Measurements from ENCODE around the gene SORCS2. TPM values are rescaled to one million over a fixed set of nuclear protein-coding genes. Genes with fewer than 3 reads are reported as not detected.
A peak's percentile ranks its signal among the peaks of the same experiment; 100 is the strongest.

The SORCS2 gene
- total and polyA plus RNA-seq, 12 donors = 0.25 to 5.4 (median 2.2) TPM

- TF ChIP-seq CTCF (IDR thresholded peaks at IDR 0.05) = no peak
Measured at GRCh38 chr4:7739918-7740865, 547.9 kb downstream of the SORCS2 start.

GRCh38 chr4:7740866-7741525 is 548.7 kb downstream of the SORCS2 start:
- H3K4me3 ChIP-seq = no peak overlapping the region
- WGBS, 2 donors = 95 to 97% methylated on average over 19 of the region's 19 CpGs
- no peak for ATAC-seq
- H3K27ac ChIP-seq = no peak overlapping the region
- no peak for DNase-seq
- H3K36me3 ChIP-seq = no peaks in the 10 kb centered on the region
- H3K27me3 ChIP-seq = no peaks in the 10 kb centered on the region
- peaks cover 0 to 5% (median 0%) of the 10 kb centered on the region in 9 donors for H3K4me1 ChIP-seq
- H3K9me3 ChIP-seq = peaks cover 0 to 7% (median 0%) of the 10 kb centered on the region in 11 donors
- TF ChIP-seq CTCF (IDR thresholded peaks at IDR 0.05) = no peak
- intact Hi-C loops (cut with DNase I) = no loop called here

More at GRCh38 chr4:7739918-7740865, 547.9 kb downstream of the SORCS2 start:
- Histone ChIP-seq H3K27ac (no peak overlapping the region), H3K4me1 (peaks cover 0 to 5% (median 0%) of the 10 kb centered on the region in 9 donors), H3K36me3 (no peaks in the 10 kb centered on the region), H3K27me3 (peaks cover 0 to 5% (median 0%) of the 10 kb centered on the region in 7 donors), H3K4me3 (no peak overlapping the region), H3K9me3 (peaks cover 0 to 7% (median 0%) of the 10 kb centered on the region in 11 donors)
- WGBS, 2 donors = 90 to 92% methylated on average over 45 of the region's 45 CpGs
- intact Hi-C loops (cut with DNase I) = no loop called here
- ATAC-seq = peak in 1 of 8 donors; percentile 5
- DNase-seq = no peak

DNA sequence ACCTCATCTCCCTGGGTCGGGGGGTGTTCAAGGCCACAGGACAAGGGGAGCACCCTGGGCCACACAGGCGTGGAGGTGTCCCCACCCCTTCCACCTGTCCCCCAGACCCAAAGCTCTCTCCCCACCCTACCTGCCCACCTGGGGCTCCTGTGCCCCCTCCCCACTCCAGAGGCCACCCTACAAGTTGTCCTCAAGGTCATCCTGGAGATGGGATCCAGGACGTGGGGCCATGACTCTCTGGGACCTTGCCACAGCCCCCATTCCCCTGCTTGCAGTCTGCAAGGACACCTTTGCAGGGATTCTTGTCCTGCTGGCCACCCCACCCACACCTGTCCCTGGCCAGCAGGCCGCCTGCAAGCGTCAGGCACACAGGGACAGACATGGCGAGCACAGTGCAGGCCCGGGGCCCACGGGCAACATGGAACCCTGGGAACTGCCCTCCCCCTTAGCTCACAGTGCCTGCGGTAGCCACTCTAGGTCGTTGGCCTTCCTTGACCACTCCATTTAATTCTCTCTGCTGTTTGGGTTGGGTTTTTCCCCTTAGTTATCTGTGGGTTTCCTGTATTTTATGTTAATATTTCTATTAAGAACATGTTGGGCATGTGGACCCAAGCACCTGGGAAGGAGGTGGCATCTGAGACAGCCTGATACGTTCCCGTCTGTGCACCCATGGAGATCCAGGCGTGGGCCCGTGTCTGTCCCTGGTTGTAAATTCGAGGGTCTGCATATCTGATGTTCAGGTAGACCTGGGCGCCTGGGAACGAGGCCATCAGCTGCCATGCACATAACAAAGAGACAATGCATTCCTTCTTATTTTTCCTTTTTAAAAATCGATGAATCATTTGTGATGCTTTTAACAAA is 549.8 kb downstream of the SORCS2 start:
- H3K27ac ChIP-seq = no peak overlapping the region
- no peak for TF ChIP-seq CTCF (IDR thresholded peaks at IDR 0.05)
- H3K9me3 ChIP-seq = peaks cover 0 to 7% (median 0%) of the 10 kb centered on the region in 11 donors
- no peak overlapping the region for H3K4me3 ChIP-seq
- 94 to 97% methylated on average over 18 of the region's 18 CpGs for WGBS, 2 donors
- no peak for ATAC-seq
- no peak for DNase-seq
- intact Hi-C loops (cut with DNase I) = no loop called here
- H3K27me3 ChIP-seq = no peaks in the 10 kb centered on the region
- no peaks in the 10 kb centered on the region for H3K36me3 ChIP-seq
- peaks cover 0 to 5% (median 0%) of the 10 kb centered on the region in 9 donors for H3K4me1 ChIP-seq
